ENCODE data around the gene NPPC. TPM values are rescaled to one million over a fixed set of nuclear protein-coding genes. Genes with fewer than 3 reads are reported as not detected.
"Not testable (repeated sequence)": the region's sequence is repeated elsewhere in the genome, so short reads cannot be mapped to it uniquely, and the experiment has no call there.

Gene NPPC
- total RNA-seq, 1 donor from 2014 or later: 10.7 TPM

GRCh38 chr2:231920366-231920765, 5.8 kb downstream of the NPPC start:
- DNase-seq: no peak

GRCh38 chr2:231919341-231920035, 6.7 kb downstream of the NPPC start:
- DNase-seq: no peak

GRCh38 chr2:231918501-231919330, 7.5 kb downstream of the NPPC start:
- no peak for DNase-seq

- no peak for DNase-seq
These were observed 8.7 kb downstream of the NPPC start for GRCh38 chr2:231917280-231918066.

- DNase-seq: no peak
These were observed 12.0 kb downstream of the NPPC start for GRCh38 chr2:231914077-231914690.

- no peak for DNase-seq
These were observed 14.8 kb downstream of the NPPC start for GRCh38 chr2:231911381-231911780.

- no peak for DNase-seq
These were observed 15.4 kb downstream of the NPPC start for GRCh38 chr2:231910771-231911170.

- not testable (repeated sequence) for DNase-seq
These were observed 16.0 kb downstream of the NPPC start for GRCh38 chr2:231910161-231910560.

- DNase-seq: no peak
These were observed 16.6 kb downstream of the NPPC start for GRCh38 chr2:231909631-231910030.

GRCh38 chr2:231908584-231908983, 17.6 kb downstream of the NPPC start:
- no peak for DNase-seq

GRCh38 chr2:231907765-231908164, 18.4 kb downstream of the NPPC start:
- no peak for DNase-seq

- no peak for DNase-seq
These were observed 21.2 kb downstream of the NPPC start for GRCh38 chr2:231905026-231905425.

- DNase-seq: no peak
These were observed 22.0 kb downstream of the NPPC start for GRCh38 chr2:231904161-231904611.

GRCh38 chr2:231902598-231902997, 23.6 kb downstream of the NPPC start:
- DNase-seq: no peak

GRCh38 chr2:231900972-231901371, 25.2 kb downstream of the NPPC start:
- no peak for DNase-seq

- peak; percentile 56 for DNase-seq
These were observed 25.7 kb downstream of the NPPC start for GRCh38 chr2:231900486-231900942.

GRCh38 chr2:231894566-231895380, 31.4 kb downstream of the NPPC start:
- DNase-seq: no peak

- no peak for DNase-seq
These were observed 34.7 kb downstream of the NPPC start for GRCh38 chr2:231891514-231891905.

GRCh38 chr2:231890896-231891513, 35.2 kb downstream of the NPPC start:
- DNase-seq: peak; percentile 33

GRCh38 chr2:231887756-231888155, 38.4 kb downstream of the NPPC start:
- no peak for DNase-seq

Measured in tongue (tissue), 2 donors.